ENCODE results near the gene SCAND1.

The SCAND1 gene

DNA sequence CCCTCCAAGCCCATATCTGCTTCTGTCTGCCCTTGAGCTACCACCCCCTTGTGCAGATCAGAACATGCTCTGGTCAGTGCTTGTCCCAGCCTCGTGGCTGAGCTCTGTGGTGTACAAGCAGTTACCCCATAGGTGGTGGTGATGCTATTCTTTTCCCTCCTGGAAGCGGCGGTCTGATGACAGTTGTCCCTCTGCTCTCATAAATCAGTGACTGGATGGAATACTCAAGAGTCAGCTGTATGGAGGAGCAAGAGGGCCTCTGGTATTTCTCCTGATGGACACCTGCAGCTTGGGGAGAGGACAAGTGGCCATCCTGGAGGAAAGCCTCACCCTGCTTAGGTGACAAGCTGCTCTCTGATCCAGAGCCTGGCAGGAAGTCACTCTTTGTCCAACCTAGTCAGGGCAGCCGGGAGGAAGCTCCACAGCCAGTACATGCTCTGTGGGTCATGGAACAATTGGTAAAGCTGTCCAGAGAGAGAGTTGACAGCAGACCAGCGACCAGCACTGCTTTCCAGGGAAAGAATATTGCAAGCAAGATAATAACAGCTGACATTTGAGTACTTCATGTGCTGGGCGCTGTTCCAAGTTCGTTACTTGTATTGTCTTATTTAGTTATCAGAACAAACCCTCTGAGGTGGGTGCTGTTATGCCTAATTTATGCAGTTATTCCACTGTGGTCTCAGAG, 47.1 kb downstream of the SCAND1 start:
- no peak for DNase-seq (ENCODE audit: low read depth in 2 of 2)

DNA sequence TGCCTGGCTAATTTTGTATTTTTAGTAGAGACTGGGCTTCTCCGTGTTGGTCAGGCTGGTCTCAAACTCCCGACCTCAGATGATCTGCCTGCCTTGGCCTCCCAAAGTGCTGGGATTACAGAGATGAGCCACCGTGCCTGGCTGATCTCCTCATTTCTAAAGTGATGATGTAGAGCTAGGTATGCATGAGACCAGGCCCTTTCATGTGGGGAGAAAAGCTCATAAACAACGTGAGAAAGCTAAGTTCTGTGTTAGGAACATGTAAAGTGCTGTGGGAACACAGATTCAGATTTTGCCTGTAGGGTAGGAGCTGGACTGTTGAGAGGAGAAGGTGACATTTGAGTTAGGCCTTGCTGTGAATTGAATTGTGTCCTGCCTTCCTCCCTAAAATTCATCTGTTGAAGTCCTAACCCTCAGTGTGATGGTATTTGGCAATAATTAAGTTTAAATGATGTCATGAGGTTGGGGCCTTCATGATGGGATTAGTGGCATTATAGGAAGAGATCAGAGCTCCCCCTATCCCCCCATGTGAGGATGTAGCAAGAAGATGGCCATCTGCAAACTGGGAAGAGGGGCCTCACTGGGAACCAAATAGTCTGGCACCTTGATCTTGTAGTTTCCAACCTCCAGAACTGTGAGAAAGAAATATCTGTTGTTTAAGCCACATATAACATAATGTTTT, 49.2 kb downstream of the SCAND1 start:
- no peak for DNase-seq (ENCODE audit: low read depth in 2 of 2)

DNA sequence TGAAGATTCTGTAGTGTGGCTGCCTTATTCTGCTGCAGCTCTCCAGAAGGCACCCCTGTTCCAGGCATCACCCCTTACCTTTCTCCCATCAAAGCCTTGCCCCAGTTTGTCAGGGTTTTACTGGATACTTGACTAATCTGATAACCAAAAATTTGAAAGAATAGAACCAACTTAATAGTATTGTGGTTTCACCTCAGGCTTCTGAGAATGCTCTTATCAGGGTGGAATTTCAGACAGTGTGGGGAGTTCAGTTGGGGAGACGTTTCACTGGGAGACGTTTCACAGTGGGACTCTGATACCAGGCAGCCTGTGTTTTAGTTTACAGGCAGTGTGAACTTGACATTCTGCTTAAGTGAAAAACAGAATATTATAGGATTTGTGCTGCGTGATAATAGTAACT, 50.5 kb downstream of the SCAND1 start:
- no peak for DNase-seq (ENCODE audit: low read depth in 2 of 2)

Measured in stimulated activated CD4-positive, alpha-beta T cell treated with anti-CD3 and anti-CD28 coated beads, Interleukin-15, amount 100 ng/mL, for 48 hours (primary cell).